MM.1S (cell line): ENCODE data around the gene SHISAL2A.

Experiments
- CTCF ChIP-seq: fragments of 300-600 bp; sonication (generic); IDR thresholded peaks from 2 replicates; pipeline ENCODE4 v1.5.1; 2016; ENCODE audit warnings: antibody characterized with exemption, low read length, mixed read lengths
- EZH2 ChIP-seq: fragments of 300-600 bp; sonication (generic); optimal IDR thresholded peaks from 2 replicates; pipeline ENCODE3; 2017; ENCODE audit warnings: low read depth, mild to moderate bottlenecking, antibody characterized with exemption, low read length, mixed read lengths
- EZH2phosphoT487 ChIP-seq: fragments of 300-600 bp; sonication (generic); IDR thresholded peaks from 2 replicates; pipeline ENCODE4 v1.6.1; 2018; ENCODE audit warnings: antibody characterized with exemption, low read length

DNA sequence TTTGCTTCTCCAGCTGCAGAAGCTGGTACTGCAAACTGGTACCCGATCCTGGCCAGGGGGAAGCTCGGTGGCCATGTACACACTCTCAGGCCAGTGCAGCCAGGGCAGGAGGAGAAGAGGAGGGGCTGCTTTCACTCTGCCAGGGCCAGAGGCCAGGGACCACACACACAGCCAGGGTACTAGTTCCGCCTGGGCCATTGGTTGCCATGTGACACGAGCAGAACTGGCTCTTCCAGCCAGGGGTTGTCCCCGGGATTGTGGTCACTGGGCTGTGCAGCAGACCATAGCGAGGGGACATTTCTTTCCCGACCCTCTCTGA is 3.7 kb upstream of the SHISAL2A start:
- TF ChIP-seq CTCF (no peak), EZH2 (no peak), EZH2phosphoT487 (no peak)
